GM12892 (cell line): Measurements from ENCODE around the gene EXOC3L4.

ENCODE experiments used
- POLR2A ChIP-seq: IDR thresholded peaks from 2 replicates; pipeline ENCODE4 v1.6.1; 2011; ENCODE audit warnings: low read depth, low read length, control low read depth
- POLR2AphosphoS5 ChIP-seq: IDR thresholded peaks from 2 replicates; pipeline ENCODE4 v1.6.1; 2011; ENCODE audit warnings: low read depth, low read length, control low read depth
- TAF1 ChIP-seq: IDR thresholded peaks from 2 replicates; pipeline ENCODE4 v1.6.1; 2011; ENCODE audit warnings: low read depth, mild to moderate bottlenecking, control low read depth, low read length, borderline replicate concordance

DNA sequence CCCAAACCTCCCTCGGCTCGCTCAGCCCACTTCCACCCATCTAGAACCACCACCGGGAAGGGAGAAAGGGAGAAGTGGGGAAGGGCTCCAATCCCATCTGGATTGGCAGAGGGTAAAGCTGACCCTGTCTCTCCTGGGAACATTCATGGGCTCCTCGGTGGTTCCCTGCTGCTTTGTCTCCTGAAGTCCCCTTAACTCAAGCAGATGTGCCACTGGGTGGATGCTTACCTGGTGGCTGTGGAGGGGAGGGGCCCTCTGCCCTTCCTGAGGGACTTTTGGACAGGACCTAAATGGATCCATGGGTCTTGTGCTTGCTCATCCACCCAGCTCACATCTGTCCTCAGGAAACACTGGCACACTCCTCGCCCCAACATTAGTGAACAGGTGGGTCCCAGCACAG lies 35.0 kb upstream of the EXOC3L4 start:
- TF ChIP-seq POLR2A (no peak), POLR2AphosphoS5 (no peak), TAF1 (no peak)
